Parathyroid adenoma (tissue), 2 donors: Measurements from ENCODE around the gene KRTAP4-16.
"Not testable (repeated sequence)": the region's sequence is repeated elsewhere in the genome, so short reads cannot be mapped to it uniquely, and the experiment has no call there.

Experiments
- H2AFZ ChIP-seq: fragments of 300-600 bp; sonication (generic); one replicate; pipeline ENCODE4 v1.7.0; 2017; ENCODE audit warnings: antibody characterized with exemption, mild to moderate bottlenecking
- H3K27ac ChIP-seq: fragments of 300-600 bp; sonication (generic); one replicate; pipeline ENCODE4 v1.7.0; 2017
- H3K27me3 ChIP-seq: fragments of 300-600 bp; sonication (generic); one replicate; pipeline ENCODE4 v1.7.0; 2017; ENCODE audit warnings: low read length; ENCODE audit not compliant: control insufficient read depth, insufficient read depth
- H3K36me3 ChIP-seq: fragments of 300-600 bp; sonication (generic); one replicate; pipeline ENCODE4 v1.7.0; 2017; ENCODE audit warnings: low read length; ENCODE audit not compliant: control insufficient read depth, insufficient read depth
- H3K4me1 ChIP-seq: fragments of 300-600 bp; sonication (generic); one replicate; pipeline ENCODE4 v1.7.0; 2017; ENCODE audit warnings: control low read depth
- H3K4me2 ChIP-seq: fragments of 300-600 bp; sonication (generic); one replicate; pipeline ENCODE4 v1.7.0; 2017; ENCODE audit warnings: low read length
- H3K4me3 ChIP-seq: fragments of 300-600 bp; sonication (generic); one replicate; pipeline ENCODE4 v1.7.0; 2017; ENCODE audit warnings: low read depth, low read length
- H3K79me2 ChIP-seq: fragments of 300-600 bp; sonication (generic); one replicate; pipeline ENCODE4 v1.7.0; 2017; ENCODE audit warnings: control low read depth
- H3K9ac ChIP-seq: fragments of 300-600 bp; sonication (generic); one replicate; pipeline ENCODE4 v1.7.0; 2017; ENCODE audit warnings: mild to moderate bottlenecking
- H3K9me3 ChIP-seq: fragments of 300-600 bp; sonication (generic); one replicate; pipeline ENCODE4 v1.7.0; 2017; ENCODE audit warnings: low read length; ENCODE audit not compliant: control insufficient read depth
- CTCF ChIP-seq: fragments of 300-600 bp; sonication (generic); IDR thresholded peaks from one replicate; pipeline ENCODE4 v1.7.0; 2017; ENCODE audit warnings: antibody characterized with exemption, mild to moderate bottlenecking
- donor health status: primary hyperparathyroidism.

Gene KRTAP4-16

GRCh38 chr17:41118721-41119120 is 16.7 kb upstream of the KRTAP4-16 start:
- no peak overlapping the region for H3K9ac ChIP-seq
- no peak overlapping the region for H2AFZ ChIP-seq
- H3K4me2 ChIP-seq = no peak overlapping the region
- H3K79me2 ChIP-seq = no peaks in the 10 kb centered on the region
- H3K4me1 ChIP-seq = no peaks in the 10 kb centered on the region
- H3K4me3 ChIP-seq = no peak overlapping the region
- TF ChIP-seq CTCF = no peak
- H3K36me3 ChIP-seq = no peaks in the 10 kb centered on the region
- H3K27ac ChIP-seq = no peak overlapping the region
- no peaks in the 10 kb centered on the region for H3K9me3 ChIP-seq
- no peaks in the 10 kb centered on the region for H3K27me3 ChIP-seq

- H2AFZ ChIP-seq, H3K27me3 ChIP-seq, H3K36me3 ChIP-seq, H3K9me3 ChIP-seq, H3K9ac ChIP-seq, H3K4me2 ChIP-seq, H3K27ac ChIP-seq, H3K4me3 ChIP-seq, H3K4me1 ChIP-seq, H3K79me2 ChIP-seq: not testable (repeated sequence)
Observed at GRCh38 chr17:41117846-41118386, 15.9 kb upstream of the KRTAP4-16 start, which contains the start of gene KRTAP4-11. TSS of gene KRTAP4-11 (minus strand) at chr17:41118373. CDS start at chr17:41118315, 58 bp downstream.

- no peaks in the 10 kb centered on the region for H3K27me3 ChIP-seq
- TF ChIP-seq CTCF = no peak
- no peaks in the 10 kb centered on the region for H3K36me3 ChIP-seq
- H3K4me1 ChIP-seq = no peaks in the 10 kb centered on the region
- no peak overlapping the region for H3K4me3 ChIP-seq
- no peak overlapping the region for H3K27ac ChIP-seq
- no peaks in the 10 kb centered on the region for H3K79me2 ChIP-seq
- H2AFZ ChIP-seq = no peak overlapping the region
- no peaks in the 10 kb centered on the region for H3K9me3 ChIP-seq
- no peak overlapping the region for H3K4me2 ChIP-seq
- H3K9ac ChIP-seq = no peak overlapping the region
Observed at GRCh38 chr17:41116297-41116696, 14.3 kb upstream of the KRTAP4-16 start.

- H3K4me2 ChIP-seq = no peak overlapping the region
- no peak overlapping the region for H3K27ac ChIP-seq
- H2AFZ ChIP-seq = no peak overlapping the region
- TF ChIP-seq CTCF = no peak
- H3K4me1 ChIP-seq = no peaks in the 10 kb centered on the region
- no peaks in the 10 kb centered on the region for H3K9me3 ChIP-seq
- no peaks in the 10 kb centered on the region for H3K36me3 ChIP-seq
- H3K79me2 ChIP-seq = no peaks in the 10 kb centered on the region
- H3K9ac ChIP-seq = no peak overlapping the region
- H3K27me3 ChIP-seq = no peaks in the 10 kb centered on the region
- no peak overlapping the region for H3K4me3 ChIP-seq
Observed at GRCh38 chr17:41111151-41111885, 9.3 kb upstream of the KRTAP4-16 start.

GRCh38 chr17:41108728-41109386 is 6.8 kb upstream of the KRTAP4-16 start:
- H3K79me2 ChIP-seq, H3K27me3 ChIP-seq, H3K27ac ChIP-seq, H3K4me2 ChIP-seq, H3K4me3 ChIP-seq, H3K36me3 ChIP-seq, H3K4me1 ChIP-seq, H3K9me3 ChIP-seq, H3K9ac ChIP-seq, H2AFZ ChIP-seq: not testable (repeated sequence)
